ENCODE results near the gene STAP1. TPM values are rescaled to one million over a fixed set of nuclear protein-coding genes. Genes with fewer than 3 reads are reported as not detected.

STAP1 gene
- polyA plus RNA-seq, 1 donor from 2014 or later = not detected

DNA sequence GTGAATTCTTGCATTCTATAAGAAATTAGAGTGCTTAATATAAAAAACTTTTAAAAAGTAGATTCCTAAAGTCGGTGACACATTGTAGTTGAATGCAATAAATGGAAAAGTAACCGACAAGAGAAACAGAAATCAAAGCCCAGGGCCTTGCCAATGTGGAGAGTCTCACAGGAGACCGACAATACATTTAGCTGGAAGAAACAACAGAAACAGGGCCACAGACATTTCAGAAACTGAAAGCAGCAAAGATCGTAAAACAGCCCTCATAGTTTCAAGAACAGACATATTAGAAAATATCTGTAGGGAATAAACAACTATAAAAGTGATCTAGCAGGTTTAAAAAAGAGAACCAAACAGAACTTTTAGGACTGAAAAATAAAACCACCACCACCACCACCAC is 49.5 kb downstream of the STAP1 start:
- Histone ChIP-seq H3K36me3 (ENCODE audit: insufficient read depth, low read length) (no peaks in the 10 kb centered on the region), H2AFZ (ENCODE audit: low read depth, low read length) (no peak overlapping the region), H3K4me2 (ENCODE audit: low read length) (no peak overlapping the region), H3K27me3 (ENCODE audit: insufficient read depth, low read depth, low read length) (no peaks in the 10 kb centered on the region), H3K27ac (ENCODE audit: low read length) (no peak overlapping the region), H3K9me3 (ENCODE audit: low read length) (no peaks in the 10 kb centered on the region), H4K20me1 (ENCODE audit: insufficient read depth) (no peaks in the 10 kb centered on the region), H3K4me3 (ENCODE audit: low read length) (no peak overlapping the region), H3F3A (ENCODE audit: insufficient read depth, low read length, poor library complexity, severe bottlenecking) (no peaks in the 10 kb centered on the region), H3K79me2 (replicated peaks; ENCODE audit: insufficient read depth, low read length) (no peaks in the 10 kb centered on the region), H3K9ac (ENCODE audit: low read length) (no peak overlapping the region), H3K9me2 (ENCODE audit: insufficient read depth, low read length) (no peaks in the 10 kb centered on the region)
- TF ChIP-seq EP300 (conservative IDR thresholded peaks at IDR 0.05; ENCODE audit: poor library complexity, severe bottlenecking) (no peak), POLR2AphosphoS5 (IDR thresholded peaks at IDR 0.05) (no peak), EZH2 (IDR thresholded peaks at IDR 0.05; ENCODE audit: borderline replicate concordance, insufficient read depth, low read length, poor library complexity, severe bottlenecking) (no peak)
- TF ChIP-seq, protein P1, sequence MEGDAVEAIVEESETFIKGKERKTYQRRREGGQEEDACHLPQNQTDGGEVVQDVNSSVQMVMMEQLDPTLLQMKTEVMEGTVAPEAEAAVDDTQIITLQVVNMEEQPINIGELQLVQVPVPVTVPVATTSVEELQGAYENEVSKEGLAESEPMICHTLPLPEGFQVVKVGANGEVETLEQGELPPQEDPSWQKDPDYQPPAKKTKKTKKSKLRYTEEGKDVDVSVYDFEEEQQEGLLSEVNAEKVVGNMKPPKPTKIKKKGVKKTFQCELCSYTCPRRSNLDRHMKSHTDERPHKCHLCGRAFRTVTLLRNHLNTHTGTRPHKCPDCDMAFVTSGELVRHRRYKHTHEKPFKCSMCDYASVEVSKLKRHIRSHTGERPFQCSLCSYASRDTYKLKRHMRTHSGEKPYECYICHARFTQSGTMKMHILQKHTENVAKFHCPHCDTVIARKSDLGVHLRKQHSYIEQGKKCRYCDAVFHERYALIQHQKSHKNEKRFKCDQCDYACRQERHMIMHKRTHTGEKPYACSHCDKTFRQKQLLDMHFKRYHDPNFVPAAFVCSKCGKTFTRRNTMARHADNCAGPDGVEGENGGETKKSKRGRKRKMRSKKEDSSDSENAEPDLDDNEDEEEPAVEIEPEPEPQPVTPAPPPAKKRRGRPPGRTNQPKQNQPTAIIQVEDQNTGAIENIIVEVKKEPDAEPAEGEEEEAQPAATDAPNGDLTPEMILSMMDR (IDR thresholded peaks at IDR 0.05; ENCODE audit: poor library complexity, severe bottlenecking) = no peak

DNA sequence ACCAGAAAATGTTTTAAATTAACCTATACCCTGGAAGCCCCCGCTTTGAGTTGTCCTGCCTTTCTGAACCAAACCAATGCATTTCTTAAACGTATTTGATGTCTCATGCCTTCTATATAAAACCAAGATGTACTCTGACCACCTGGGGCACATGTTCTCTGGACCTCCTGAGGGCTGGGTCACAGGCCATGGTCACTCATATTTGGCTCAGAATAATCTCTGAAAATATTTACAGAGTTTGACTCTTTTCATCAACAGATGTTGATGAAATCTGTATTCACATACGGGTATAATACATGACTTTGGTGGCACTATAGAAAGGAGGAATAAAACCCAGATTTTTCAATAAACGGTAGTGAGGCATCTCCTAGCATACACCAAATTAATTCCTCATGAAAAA is 55.7 kb downstream of the STAP1 start:
- H3K4me2 ChIP-seq (ENCODE audit: low read length) = no peak overlapping the region
- H3K9me3 ChIP-seq (ENCODE audit: low read length) = no peaks in the 10 kb centered on the region
- no peaks in the 10 kb centered on the region for H4K20me1 ChIP-seq (ENCODE audit: insufficient read depth)
- H3K79me2 ChIP-seq (replicated peaks; ENCODE audit: insufficient read depth, low read length) = no peaks in the 10 kb centered on the region
- H2AFZ ChIP-seq (ENCODE audit: low read depth, low read length) = no peak overlapping the region
- no peaks in the 10 kb centered on the region for H3K27me3 ChIP-seq (ENCODE audit: insufficient read depth, low read depth, low read length)
- no peak overlapping the region for H3K27ac ChIP-seq (ENCODE audit: low read length)
- no peak overlapping the region for H3K9ac ChIP-seq (ENCODE audit: low read length)
- H3K9me2 ChIP-seq (ENCODE audit: insufficient read depth, low read length) = no peaks in the 10 kb centered on the region
- H3F3A ChIP-seq (ENCODE audit: insufficient read depth, low read length, poor library complexity, severe bottlenecking) = no peaks in the 10 kb centered on the region
- no peak for TF ChIP-seq MXI1 (conservative IDR thresholded peaks at IDR 0.05; ENCODE audit: poor library complexity, severe bottlenecking)
- TF ChIP-seq EP300 (conservative IDR thresholded peaks at IDR 0.05; ENCODE audit: poor library complexity, severe bottlenecking) = no peak
- TF ChIP-seq, protein P1 (IDR thresholded peaks at IDR 0.05; ENCODE audit: poor library complexity, severe bottlenecking) = no peak
- no peak for TF ChIP-seq SMC3 (conservative IDR thresholded peaks at IDR 0.05; ENCODE audit: poor library complexity)
- no peak for TF ChIP-seq EZH2 (IDR thresholded peaks at IDR 0.05; ENCODE audit: borderline replicate concordance, insufficient read depth, low read length, poor library complexity, severe bottlenecking)
- TF ChIP-seq RAD21 (conservative IDR thresholded peaks at IDR 0.05) = no peak
- no peak for TF ChIP-seq POLR2AphosphoS5 (IDR thresholded peaks at IDR 0.05)
- TF ChIP-seq, protein P2, sequence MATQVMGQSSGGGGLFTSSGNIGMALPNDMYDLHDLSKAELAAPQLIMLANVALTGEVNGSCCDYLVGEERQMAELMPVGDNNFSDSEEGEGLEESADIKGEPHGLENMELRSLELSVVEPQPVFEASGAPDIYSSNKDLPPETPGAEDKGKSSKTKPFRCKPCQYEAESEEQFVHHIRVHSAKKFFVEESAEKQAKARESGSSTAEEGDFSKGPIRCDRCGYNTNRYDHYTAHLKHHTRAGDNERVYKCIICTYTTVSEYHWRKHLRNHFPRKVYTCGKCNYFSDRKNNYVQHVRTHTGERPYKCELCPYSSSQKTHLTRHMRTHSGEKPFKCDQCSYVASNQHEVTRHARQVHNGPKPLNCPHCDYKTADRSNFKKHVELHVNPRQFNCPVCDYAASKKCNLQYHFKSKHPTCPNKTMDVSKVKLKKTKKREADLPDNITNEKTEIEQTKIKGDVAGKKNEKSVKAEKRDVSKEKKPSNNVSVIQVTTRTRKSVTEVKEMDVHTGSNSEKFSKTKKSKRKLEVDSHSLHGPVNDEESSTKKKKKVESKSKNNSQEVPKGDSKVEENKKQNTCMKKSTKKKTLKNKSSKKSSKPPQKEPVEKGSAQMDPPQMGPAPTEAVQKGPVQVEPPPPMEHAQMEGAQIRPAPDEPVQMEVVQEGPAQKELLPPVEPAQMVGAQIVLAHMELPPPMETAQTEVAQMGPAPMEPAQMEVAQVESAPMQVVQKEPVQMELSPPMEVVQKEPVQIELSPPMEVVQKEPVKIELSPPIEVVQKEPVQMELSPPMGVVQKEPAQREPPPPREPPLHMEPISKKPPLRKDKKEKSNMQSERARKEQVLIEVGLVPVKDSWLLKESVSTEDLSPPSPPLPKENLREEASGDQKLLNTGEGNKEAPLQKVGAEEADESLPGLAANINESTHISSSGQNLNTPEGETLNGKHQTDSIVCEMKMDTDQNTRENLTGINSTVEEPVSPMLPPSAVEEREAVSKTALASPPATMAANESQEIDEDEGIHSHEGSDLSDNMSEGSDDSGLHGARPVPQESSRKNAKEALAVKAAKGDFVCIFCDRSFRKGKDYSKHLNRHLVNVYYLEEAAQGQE (IDR thresholded peaks at IDR 0.05; ENCODE audit: borderline replicate concordance) = no peak
- no peak for TF ChIP-seq TAF1 (IDR thresholded peaks at IDR 0.05; ENCODE audit: low read depth)
- H3K36me3 ChIP-seq (ENCODE audit: insufficient read depth, low read length) = peaks cover 20% of the 10 kb centered on the region
- no peak overlapping the region for H3K4me3 ChIP-seq (ENCODE audit: low read length)

Data from neural cell (in vitro differentiated cells).